ENCODE measurements around the gene KCNQ1.

DNA sequence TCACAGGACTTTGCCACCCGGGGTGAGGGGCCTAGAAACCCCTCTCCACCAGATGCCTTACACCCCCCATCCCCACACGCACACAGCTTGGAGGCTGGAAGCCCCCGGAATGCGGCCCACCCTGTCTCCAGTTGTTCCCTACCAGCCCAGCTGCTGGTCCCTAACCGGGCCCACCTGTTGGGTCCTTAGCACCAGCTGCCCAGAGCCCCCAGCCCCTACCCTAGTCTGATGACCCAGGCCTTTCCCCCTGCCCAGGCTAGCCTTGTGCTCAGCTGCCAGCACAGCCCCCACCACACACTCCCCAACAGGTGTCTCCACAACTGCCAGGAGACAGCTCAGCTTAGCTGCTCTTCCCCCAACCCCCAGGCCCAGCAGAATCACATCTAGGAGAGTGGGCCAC, 373.7 kb downstream of the KCNQ1 start:
- TF ChIP-seq, protein P1, sequence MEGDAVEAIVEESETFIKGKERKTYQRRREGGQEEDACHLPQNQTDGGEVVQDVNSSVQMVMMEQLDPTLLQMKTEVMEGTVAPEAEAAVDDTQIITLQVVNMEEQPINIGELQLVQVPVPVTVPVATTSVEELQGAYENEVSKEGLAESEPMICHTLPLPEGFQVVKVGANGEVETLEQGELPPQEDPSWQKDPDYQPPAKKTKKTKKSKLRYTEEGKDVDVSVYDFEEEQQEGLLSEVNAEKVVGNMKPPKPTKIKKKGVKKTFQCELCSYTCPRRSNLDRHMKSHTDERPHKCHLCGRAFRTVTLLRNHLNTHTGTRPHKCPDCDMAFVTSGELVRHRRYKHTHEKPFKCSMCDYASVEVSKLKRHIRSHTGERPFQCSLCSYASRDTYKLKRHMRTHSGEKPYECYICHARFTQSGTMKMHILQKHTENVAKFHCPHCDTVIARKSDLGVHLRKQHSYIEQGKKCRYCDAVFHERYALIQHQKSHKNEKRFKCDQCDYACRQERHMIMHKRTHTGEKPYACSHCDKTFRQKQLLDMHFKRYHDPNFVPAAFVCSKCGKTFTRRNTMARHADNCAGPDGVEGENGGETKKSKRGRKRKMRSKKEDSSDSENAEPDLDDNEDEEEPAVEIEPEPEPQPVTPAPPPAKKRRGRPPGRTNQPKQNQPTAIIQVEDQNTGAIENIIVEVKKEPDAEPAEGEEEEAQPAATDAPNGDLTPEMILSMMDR (IDR thresholded peaks at IDR 0.05; ENCODE audit: extremely low read depth in 1 of 2, insufficient read depth in 1 of 2, low read depth in 1 of 2, low read length in 2 of 2), result no peak
- TF ChIP-seq POLR2AphosphoS5 (IDR thresholded peaks at IDR 0.05; ENCODE audit: insufficient read depth, low read depth, low read length) (no peak), EZH2 (IDR thresholded peaks at IDR 0.05; ENCODE audit: borderline replicate concordance, low read depth, low read length, severe bottlenecking) (no peak), JUN (IDR thresholded peaks at IDR 0.05; ENCODE audit: borderline replicate concordance, insufficient read depth, insufficient read length, low read depth) (no peak)
